IPS-18a (cell line): ENCODE measurements around the gene EAPP.
"Not testable (repeated sequence)": the region's sequence is repeated elsewhere in the genome, so short reads cannot be mapped to it uniquely, and the experiment has no call there.

ENCODE experiments used
- H3K27ac ChIP-seq: one replicate; pipeline ENCODE4 v1.5.1; 2013; ENCODE audit warnings: low read length
- H3K27me3 ChIP-seq: one replicate; pipeline ENCODE4 v1.6.1; 2013; ENCODE audit warnings: mild to moderate bottlenecking, low read length; ENCODE audit not compliant: control insufficient read depth, insufficient read depth
- H3K36me3 ChIP-seq: one replicate; pipeline ENCODE4 v1.6.1; 2013; ENCODE audit warnings: low read depth, low read length; ENCODE audit not compliant: control insufficient read depth
- H3K4me1 ChIP-seq: one replicate; pipeline ENCODE4 v1.6.1; 2013; ENCODE audit warnings: low read depth, low read length; ENCODE audit not compliant: control insufficient read depth
- H3K4me3 ChIP-seq: one replicate; pipeline ENCODE4 v1.5.1; 2013; ENCODE audit warnings: low read length
- H3K9ac ChIP-seq: one replicate; pipeline ENCODE4 v1.6.1; 2013; ENCODE audit warnings: mild to moderate bottlenecking, low read length, moderate library complexity
- H3K9me3 ChIP-seq: one replicate; pipeline ENCODE4 v1.6.1; 2013; ENCODE audit warnings: low read depth, low read length; ENCODE audit not compliant: control insufficient read depth

Gene EAPP

DNA sequence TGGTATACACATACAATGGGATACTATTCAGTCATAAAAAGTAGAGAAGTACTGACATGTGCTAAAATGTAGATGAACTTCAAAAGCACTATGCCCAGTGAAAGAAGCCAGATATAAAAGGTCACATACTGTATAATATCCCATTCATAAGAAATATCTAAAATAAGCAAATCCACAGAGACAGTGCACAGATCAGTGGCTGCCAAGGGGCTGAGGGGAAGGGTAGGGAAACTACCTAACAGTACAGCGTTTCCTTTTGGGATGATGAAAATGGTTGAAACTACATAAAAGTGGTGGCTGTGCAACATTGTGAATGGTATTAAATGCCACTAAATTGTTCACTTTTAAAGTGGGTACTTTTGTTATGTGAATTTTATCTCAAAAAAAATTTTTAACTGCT, 11.9 kb downstream of the EAPP start:
- H3K36me3 ChIP-seq, result peaks cover 45% of the 10 kb centered on the region
- H3K9ac ChIP-seq, result no peak overlapping the region

GRCh38 chr14:34524216-34524615, 15.3 kb downstream of the EAPP start:
- not testable (repeated sequence) for H3K9me3 ChIP-seq, H3K4me1 ChIP-seq, H3K4me3 ChIP-seq, H3K9ac ChIP-seq, H3K27me3 ChIP-seq, H3K27ac ChIP-seq
- H3K36me3 ChIP-seq, result peaks cover 41% of the 10 kb centered on the region

More for the DNA sequence above, 11.9 kb downstream of the EAPP start:
- Histone ChIP-seq H3K27me3 (no peaks in the 10 kb centered on the region), H3K27ac (no peak overlapping the region), H3K4me1 (no peaks in the 10 kb centered on the region), H3K9me3 (no peaks in the 10 kb centered on the region), H3K4me3 (no peak overlapping the region)

DNA sequence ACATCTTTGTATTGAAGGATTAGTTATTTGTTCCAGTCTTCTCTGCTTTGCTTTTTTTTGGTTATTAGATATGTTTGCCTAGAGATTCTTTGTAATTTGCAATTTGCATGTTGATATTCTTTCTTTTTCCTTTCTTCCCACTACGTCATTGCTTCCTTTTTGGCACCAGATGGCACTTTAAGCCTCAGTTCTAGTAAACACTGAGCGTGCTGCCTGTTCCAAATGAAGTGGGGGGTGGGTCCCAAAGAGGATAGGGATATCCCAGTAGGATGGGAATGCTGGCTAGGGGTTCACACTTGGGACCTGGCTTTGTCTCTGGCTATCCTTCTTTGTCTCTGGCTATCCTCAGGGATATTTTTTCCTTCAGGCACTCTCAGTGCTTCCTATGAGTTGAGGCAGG, 17.0 kb downstream of the EAPP start:
- no peak overlapping the region for H3K27ac ChIP-seq
- no peaks in the 10 kb centered on the region for H3K27me3 ChIP-seq
- H3K9me3 ChIP-seq, result no peaks in the 10 kb centered on the region
- no peak overlapping the region for H3K4me3 ChIP-seq
- no peaks in the 10 kb centered on the region for H3K4me1 ChIP-seq
- H3K9ac ChIP-seq, result no peak overlapping the region
- H3K36me3 ChIP-seq, result peaks cover 39% of the 10 kb centered on the region

GRCh38 chr14:34521071-34521470, 18.4 kb downstream of the EAPP start:
- not testable (repeated sequence) for H3K27ac ChIP-seq, H3K9ac ChIP-seq, H3K27me3 ChIP-seq, H3K4me1 ChIP-seq, H3K4me3 ChIP-seq, H3K9me3 ChIP-seq
- H3K36me3 ChIP-seq, result peaks cover 36% of the 10 kb centered on the region

GRCh38 chr14:34520304-34520970, 19.1 kb downstream of the EAPP start:
- H3K36me3 ChIP-seq, result peaks cover 36% of the 10 kb centered on the region

DNA sequence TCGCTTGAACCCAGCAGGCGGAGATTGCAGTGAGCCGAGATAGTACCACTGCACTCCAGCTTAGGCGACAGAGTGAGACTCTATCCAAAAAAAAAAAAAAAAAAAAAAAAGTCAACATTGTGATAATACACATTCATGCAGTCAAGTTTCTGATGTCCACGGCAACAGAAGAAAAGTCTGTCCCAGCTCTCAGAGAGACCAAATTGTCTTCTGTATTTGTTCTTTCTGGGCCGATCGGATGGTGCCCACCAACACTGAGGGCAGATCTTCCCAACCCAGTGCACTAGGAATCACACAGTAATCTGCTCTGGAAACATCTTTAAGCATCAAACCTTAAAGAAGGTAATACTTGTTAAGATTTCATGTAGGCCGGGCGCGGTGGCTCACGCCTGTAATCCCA, 31.6 kb downstream of the EAPP start:
- Histone ChIP-seq H3K4me1 (no peaks in the 10 kb centered on the region), H3K9me3 (no peaks in the 10 kb centered on the region), H3K27ac (no peak overlapping the region), H3K36me3 (no peaks in the 10 kb centered on the region), H3K27me3 (no peaks in the 10 kb centered on the region), H3K4me3 (no peak overlapping the region), H3K9ac (no peak overlapping the region)

More at GRCh38 chr14:34520304-34520970, 19.1 kb downstream of the EAPP start:
- not testable (repeated sequence) for H3K9ac ChIP-seq, H3K4me3 ChIP-seq, H3K27ac ChIP-seq, H3K4me1 ChIP-seq, H3K9me3 ChIP-seq, H3K27me3 ChIP-seq

DNA sequence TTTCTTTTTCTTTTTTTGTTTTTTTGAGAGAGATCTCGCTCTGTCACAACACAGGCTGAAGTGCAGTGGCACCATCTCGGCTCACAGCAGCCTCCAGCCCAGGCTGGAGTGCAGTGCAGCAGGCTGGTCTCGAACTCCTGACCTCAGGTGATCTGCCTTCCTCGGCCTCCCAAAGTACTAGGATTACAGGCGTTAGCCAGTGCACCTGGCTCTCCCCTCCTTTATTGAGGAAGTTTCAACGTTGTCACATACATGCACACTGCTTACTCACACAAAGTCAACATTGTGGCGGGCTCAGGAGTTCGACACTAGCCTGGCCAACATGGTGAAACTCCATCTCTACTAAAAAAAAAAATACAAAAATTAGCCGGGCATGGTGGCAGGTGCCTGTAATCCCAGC, 32.0 kb downstream of the EAPP start:
- H3K36me3 ChIP-seq, result no peaks in the 10 kb centered on the region
- H3K9me3 ChIP-seq, result no peaks in the 10 kb centered on the region
- H3K4me1 ChIP-seq, result no peaks in the 10 kb centered on the region
- H3K27me3 ChIP-seq, result no peaks in the 10 kb centered on the region
- no peak overlapping the region for H3K27ac ChIP-seq
- H3K9ac ChIP-seq, result no peak overlapping the region
- no peak overlapping the region for H3K4me3 ChIP-seq

GRCh38 chr14:34505124-34505491, 34.4 kb downstream of the EAPP start:
- not testable (repeated sequence) for H3K36me3 ChIP-seq, H3K4me3 ChIP-seq, H3K9ac ChIP-seq, H3K27ac ChIP-seq, H3K27me3 ChIP-seq, H3K9me3 ChIP-seq, H3K4me1 ChIP-seq

DNA sequence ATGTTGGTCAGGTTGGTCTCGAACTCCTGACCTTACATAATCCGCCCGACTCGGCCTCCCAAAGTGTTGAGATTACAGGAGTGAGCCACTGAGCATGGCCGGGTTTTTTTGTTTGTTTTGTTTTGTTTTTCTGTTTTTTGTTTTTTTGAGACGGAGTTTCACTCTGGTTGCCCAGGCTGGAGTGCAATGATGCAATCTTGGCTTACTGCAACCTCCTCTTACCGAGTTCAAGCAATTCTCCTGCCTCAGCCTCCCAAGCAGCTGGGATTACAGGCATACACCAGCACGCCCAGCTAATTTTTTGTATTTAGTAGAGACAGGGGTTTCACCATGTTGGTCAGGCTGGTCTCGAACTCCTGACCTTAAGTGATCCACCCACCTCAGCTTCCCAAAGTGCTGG, 35.5 kb downstream of the EAPP start:
- not testable (repeated sequence) for H3K4me1 ChIP-seq, H3K36me3 ChIP-seq, H3K4me3 ChIP-seq, H3K27ac ChIP-seq, H3K27me3 ChIP-seq, H3K9ac ChIP-seq, H3K9me3 ChIP-seq

DNA sequence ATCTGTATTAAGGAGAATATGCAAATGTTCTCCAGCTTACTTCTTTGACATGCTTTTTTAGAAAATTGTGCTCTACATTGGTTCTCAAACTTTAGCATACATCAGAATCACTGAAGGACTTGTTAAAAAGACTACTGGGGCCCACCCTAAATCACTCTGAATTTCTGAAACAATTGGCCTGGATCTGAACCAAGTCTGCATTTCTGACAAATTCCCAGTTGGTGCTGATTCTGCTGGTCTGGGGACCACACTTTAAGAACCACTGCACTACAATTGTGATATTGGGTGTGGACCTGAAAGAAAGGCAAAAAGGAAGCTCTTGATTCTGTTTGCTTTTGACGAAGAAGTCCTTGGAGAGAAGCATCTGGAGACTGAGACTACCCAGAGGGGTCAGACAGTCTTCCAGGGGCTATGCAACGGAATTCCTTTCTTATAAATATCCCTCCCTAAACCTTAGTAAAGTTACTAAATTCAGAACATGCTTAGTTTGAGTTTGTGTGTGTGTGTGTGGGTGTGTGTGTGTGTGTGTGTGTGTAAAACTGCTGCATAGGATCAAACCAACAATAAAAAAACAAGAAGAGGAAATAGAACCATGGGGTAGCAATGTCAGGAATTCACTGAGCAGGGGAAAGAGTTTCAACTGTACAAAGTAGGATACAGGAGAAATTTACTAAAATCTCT, 36.8 kb downstream of the EAPP start:
- Histone ChIP-seq H3K9me3 (no peaks in the 10 kb centered on the region), H3K27ac (no peak overlapping the region), H3K36me3 (no peaks in the 10 kb centered on the region), H3K4me3 (no peak overlapping the region), H3K9ac (no peak overlapping the region), H3K4me1 (no peaks in the 10 kb centered on the region), H3K27me3 (no peaks in the 10 kb centered on the region)

DNA sequence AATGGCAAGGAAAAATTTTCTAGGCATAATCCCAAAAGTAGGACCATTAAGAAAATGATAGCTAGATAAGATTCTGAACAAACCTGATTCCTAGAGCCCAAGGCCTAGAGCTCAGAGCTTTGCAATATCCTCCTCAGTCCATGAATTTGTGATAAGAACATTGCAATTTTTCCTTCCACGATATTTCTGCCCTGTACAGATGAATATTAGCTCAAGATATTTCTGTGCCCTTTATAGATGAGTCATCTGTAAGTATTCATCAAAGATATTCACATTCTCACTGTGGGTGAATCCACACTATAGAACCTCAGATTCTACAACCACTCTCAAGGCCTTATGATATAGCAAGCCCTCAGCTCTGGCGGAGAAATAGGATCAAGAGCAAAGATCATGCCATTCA, 37.5 kb downstream of the EAPP start:
- Histone ChIP-seq H3K36me3 (no peaks in the 10 kb centered on the region), H3K9me3 (no peaks in the 10 kb centered on the region), H3K27ac (no peak overlapping the region), H3K9ac (no peak overlapping the region), H3K4me1 (peaks cover 5% of the 10 kb centered on the region), H3K4me3 (no peak overlapping the region), H3K27me3 (no peaks in the 10 kb centered on the region)

- Histone ChIP-seq H3K9me3 (no peaks in the 10 kb centered on the region), H3K36me3 (no peaks in the 10 kb centered on the region), H3K4me1 (peaks cover 10% of the 10 kb centered on the region), H3K9ac (no peak overlapping the region), H3K27me3 (no peaks in the 10 kb centered on the region), H3K4me3 (no peak overlapping the region), H3K27ac (no peak overlapping the region)
Observed at GRCh38 chr14:34501004-34501580, 38.4 kb downstream of the EAPP start.
